Measurements from ENCODE around the gene OSBPL1A.

Gene OSBPL1A

GRCh38 chr18:24234330-24234729 is 163.3 kb downstream of the OSBPL1A start:
- FAIRE-seq, result no peak
- no peak for DNase-seq (ENCODE audit: extremely low spot score, insufficient read length, low read depth)

GRCh38 chr18:24232800-24233199 is 164.8 kb downstream of the OSBPL1A start:
- DNase-seq (ENCODE audit: extremely low spot score, insufficient read length, low read depth) (no peak), FAIRE-seq (no peak)

DNA sequence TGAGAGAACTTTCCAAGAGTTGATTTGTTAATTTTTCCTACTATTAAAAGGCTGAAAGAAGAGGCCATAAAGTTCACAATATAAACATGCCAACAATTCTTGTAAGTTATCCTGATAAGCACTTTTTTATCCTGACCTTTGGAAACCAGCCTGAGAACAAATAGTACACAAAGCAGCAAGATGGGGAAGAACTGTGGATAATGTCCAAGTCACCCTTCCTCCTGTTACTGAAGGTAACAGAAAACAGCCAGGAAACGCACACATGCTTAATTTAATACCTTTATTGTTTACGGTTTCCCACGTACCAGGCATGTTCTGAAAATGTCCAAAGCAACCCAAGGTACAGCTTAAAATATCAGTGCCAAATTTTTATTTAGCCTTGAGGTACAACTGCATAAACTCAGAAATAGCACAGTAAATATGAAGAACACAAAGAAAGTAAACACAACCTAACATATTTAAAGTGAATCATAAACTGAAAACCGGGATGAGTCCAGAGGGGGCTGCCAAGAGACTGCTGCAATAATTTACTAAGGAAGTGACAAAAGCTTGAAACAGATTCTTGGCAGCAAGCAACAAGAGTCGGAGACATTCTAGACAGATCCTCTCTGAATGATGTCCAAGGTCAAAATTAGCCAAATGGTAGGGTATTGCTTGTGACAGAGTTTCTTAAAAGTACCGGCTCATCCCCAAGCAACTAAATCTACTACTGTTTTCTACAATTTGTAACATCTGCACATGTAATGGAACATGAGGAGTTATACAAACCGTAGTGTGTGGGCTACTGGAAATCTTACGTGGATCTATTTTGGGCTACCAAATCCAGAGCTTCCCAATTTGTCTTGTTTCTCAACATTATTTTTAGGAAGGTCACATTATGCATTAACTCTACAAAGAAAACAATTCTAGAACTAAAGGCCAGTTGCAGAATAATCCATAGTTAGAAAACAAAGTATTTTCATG is 165.6 kb downstream of the OSBPL1A start:
- DNase-seq (ENCODE audit: extremely low spot score, insufficient read length, low read depth) (no peak), FAIRE-seq (no peak)

- FAIRE-seq (no peak), DNase-seq (ENCODE audit: extremely low spot score, insufficient read length, low read depth) (no peak)
Measured at GRCh38 chr18:24230766-24231165, 166.9 kb downstream of the OSBPL1A start.

GRCh38 chr18:24228667-24229041 is 169.0 kb downstream of the OSBPL1A start:
- FAIRE-seq (no peak), DNase-seq (ENCODE audit: extremely low spot score, insufficient read length, low read depth) (no peak)

- FAIRE-seq (no peak), DNase-seq (ENCODE audit: extremely low spot score, insufficient read length, low read depth) (no peak)
Measured at GRCh38 chr18:24227977-24228666, 169.5 kb downstream of the OSBPL1A start.

GRCh38 chr18:24220318-24220688 is 177.3 kb downstream of the OSBPL1A start:
- DNase-seq (ENCODE audit: extremely low spot score, insufficient read length, low read depth) (no peak), FAIRE-seq (no peak)

- FAIRE-seq, result no peak
- DNase-seq (ENCODE audit: extremely low spot score, insufficient read length, low read depth), result no peak
Measured at GRCh38 chr18:24219561-24220317, 177.9 kb downstream of the OSBPL1A start.

DNA sequence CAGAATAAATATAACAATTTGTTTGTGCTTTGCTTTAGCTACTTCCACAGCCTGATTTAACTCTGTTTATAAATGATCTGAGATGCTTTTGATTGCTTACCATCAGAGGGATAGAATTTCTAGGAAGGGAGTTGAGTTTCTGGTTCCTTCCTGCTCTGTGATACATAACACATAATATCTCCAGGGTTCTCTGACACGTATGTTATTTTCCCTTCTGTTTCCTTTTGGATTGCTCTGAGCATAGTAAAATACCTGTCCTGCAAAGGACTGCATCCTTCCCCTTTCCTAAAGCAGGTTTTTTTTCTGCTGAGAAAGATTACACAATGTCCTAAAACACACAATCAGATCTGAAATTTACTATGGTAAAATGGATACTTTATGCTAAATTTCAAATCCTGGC is 182.7 kb downstream of the OSBPL1A start:
- FAIRE-seq, result no peak

GRCh38 chr18:24214144-24214543 is 183.5 kb downstream of the OSBPL1A start:
- DNase-seq (ENCODE audit: extremely low spot score, insufficient read length, low read depth), result no peak
- no peak for FAIRE-seq

More for the DNA sequence above, 182.7 kb downstream of the OSBPL1A start:
- no peak for DNase-seq (ENCODE audit: extremely low spot score, insufficient read length, low read depth)

- DNase-seq (ENCODE audit: extremely low spot score, insufficient read length, low read depth), result no peak
- no peak for FAIRE-seq
Measured at GRCh38 chr18:24212939-24213338, 184.7 kb downstream of the OSBPL1A start.

DNA sequence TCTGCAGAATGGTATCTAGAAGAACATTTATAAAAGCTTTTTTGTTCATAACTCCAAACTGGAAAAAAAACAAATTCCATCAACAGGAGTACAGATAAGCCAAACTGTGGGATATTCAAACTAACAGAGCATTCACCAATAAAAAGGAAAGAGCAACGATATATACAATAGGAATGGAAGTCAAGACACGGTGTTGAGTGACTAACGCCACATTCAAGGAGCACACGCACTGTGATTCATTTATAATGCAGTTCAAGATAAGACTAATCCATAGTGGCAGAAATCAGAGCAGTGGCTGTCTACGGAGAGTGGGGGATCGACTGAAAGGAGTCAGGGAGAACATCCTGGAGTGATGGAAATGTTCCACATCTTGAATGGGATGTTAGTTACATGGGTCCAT is 188.1 kb downstream of the OSBPL1A start:
- FAIRE-seq (no peak), DNase-seq (ENCODE audit: extremely low spot score, insufficient read length, low read depth) (no peak)

GRCh38 chr18:24208270-24209035 is 189.2 kb downstream of the OSBPL1A start:
- DNase-seq (ENCODE audit: extremely low spot score, insufficient read length, low read depth) (no peak), FAIRE-seq (no peak)

GRCh38 chr18:24204904-24205303 is 192.7 kb downstream of the OSBPL1A start:
- no peak for DNase-seq (ENCODE audit: extremely low spot score, insufficient read length, low read depth)
- no peak for FAIRE-seq

- FAIRE-seq, result no peak
- no peak for DNase-seq (ENCODE audit: extremely low spot score, insufficient read length, low read depth)
Measured at GRCh38 chr18:24201699-24202687, 195.6 kb downstream of the OSBPL1A start.

DNA sequence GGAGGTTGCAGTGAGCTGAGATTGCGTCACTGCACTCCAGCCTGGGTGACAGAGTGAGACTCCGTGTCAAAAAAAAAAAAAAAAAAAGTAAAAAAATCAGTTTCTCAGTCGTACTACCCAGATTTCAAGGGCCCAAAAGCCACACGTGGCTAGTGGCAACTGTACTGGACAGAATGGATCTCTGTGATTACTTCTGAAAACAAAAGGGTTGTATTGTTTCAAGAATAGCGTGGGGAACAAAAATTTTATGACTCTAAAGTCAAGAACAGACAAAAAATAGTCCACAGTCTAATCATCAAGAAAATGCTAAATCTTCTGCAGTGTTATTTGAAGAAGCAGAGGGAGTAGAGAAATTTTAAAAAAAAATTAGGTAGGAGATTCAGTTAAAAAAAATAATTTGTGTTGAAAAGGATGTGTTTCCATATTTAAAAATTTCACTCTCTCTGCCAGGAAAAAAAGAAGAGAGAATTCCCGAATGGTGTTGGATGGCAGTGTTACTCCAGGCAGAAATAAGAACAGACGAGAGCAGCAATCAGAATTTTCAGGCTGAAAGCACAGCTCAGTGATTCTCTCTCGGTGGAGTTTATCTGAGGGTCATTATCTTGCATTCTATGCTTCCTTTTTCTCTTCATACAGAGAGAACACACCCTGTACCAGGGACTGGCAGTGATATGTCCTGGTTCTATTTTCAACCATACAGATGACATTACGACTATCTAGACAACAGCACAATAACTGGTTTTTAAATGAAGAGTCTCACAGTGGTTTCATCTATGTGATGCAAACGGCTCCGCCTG is 196.9 kb downstream of the OSBPL1A start:
- DNase-seq (ENCODE audit: extremely low spot score, insufficient read length, low read depth) (no peak), FAIRE-seq (no peak)

DNA sequence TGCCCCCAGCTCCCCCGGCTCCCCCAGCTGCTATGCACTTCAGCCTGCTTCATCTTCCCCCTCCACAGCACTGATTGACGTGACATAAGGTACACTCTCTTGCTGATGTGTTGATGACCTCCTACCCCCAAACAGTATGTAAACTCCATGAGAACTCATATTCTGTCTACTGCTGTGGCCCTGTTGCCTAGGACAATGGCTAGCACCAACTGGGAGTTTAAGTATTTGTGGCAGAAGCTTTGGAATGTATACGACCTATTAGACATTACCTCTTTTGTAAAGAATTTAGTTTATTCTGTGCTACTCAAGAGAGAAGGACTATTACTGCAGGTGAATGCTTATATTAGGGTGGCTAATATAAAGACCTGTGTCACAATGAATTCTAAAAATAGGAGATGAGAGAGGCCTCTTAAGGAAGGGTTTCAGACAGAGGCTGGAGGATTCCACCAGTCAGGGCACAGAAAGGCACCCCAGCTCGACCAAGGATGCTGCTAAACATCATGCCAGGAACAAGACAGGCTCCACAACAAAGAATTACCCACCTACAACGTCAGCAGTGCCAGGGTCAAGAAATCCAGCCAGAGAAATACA is 198.2 kb downstream of the OSBPL1A start:
- FAIRE-seq, result no peak
- no peak for DNase-seq (ENCODE audit: extremely low spot score, insufficient read length, low read depth)

DNA sequence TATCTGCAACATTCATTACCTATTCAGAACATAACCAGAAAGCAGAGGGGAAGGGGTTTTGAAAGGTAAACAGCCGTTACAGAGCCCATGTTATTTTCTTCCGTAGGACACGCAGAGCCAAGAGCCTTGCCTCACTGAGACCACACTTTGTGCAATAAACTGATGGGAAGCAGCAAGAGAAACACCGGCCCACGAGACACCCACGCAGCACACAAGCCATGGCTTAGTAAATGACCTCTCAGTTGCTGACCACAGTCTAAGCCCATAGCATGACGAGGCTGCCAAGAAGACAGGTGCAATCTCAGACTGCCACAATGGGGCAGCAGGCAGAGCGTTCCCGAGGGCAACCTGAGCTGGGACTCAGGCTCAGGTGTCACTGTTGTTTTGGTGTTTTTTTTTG is 199.2 kb downstream of the OSBPL1A start:
- no peak for DNase-seq (ENCODE audit: extremely low spot score, insufficient read length, low read depth)
- FAIRE-seq, result no peak
